Astrocyte (in vitro differentiated cells and primary cell): ENCODE results near the gene HPN. TPM values are rescaled to one million over a fixed set of nuclear protein-coding genes. Genes with fewer than 3 reads are reported as not detected.
"Not testable (repeated sequence)": the region's sequence is repeated elsewhere in the genome, so short reads cannot be mapped to it uniquely, and the experiment has no call there.

Source experiments
- DNase-seq: peaks from one replicate; pipeline ENCODE4 v3.0.0-alpha.2; 2010; ENCODE audit warnings: low read depth
- FAIRE-seq: peaks from 2 replicates; lab custom pipeline; 2011; peaks lifted over from hg19 to GRCh38; lab: Jason Lieb, UNC
- H2AFZ ChIP-seq: 2 replicates; pipeline ENCODE4 v1.6.0; 2012; ENCODE audit warnings: low read depth, low read length, inconsistent platforms
- H3K27ac ChIP-seq: 2 replicates; pipeline ENCODE4 v1.5.1; 2011; ENCODE audit warnings: low read depth, low read length, inconsistent platforms
- H3K27me3 ChIP-seq: 2 replicates; pipeline ENCODE4 v1.6.0; 2011; ENCODE audit warnings: low read length, inconsistent platforms; ENCODE audit not compliant: insufficient read depth
- H3K36me3 ChIP-seq: 2 replicates; pipeline ENCODE4 v1.5.1; 2011; ENCODE audit warnings: low read length, inconsistent platforms; ENCODE audit not compliant: insufficient read depth
- H3K4me1 ChIP-seq: 2 replicates; pipeline ENCODE4 v1.5.1; 2011; ENCODE audit warnings: low read length, inconsistent platforms; ENCODE audit not compliant: insufficient read depth
- H3K4me2 ChIP-seq: 2 replicates; pipeline ENCODE4 v1.6.0; 2012; ENCODE audit warnings: low read length, inconsistent platforms
- H3K4me3 ChIP-seq: 2 replicates; pipeline ENCODE4 v1.5.1; 2011; ENCODE audit warnings: low read depth, mild to moderate bottlenecking, low read length, inconsistent platforms; ENCODE audit not compliant: insufficient read depth
- H3K79me2 ChIP-seq: 2 replicates; pipeline ENCODE4 v1.6.0; 2012; ENCODE audit warnings: mild to moderate bottlenecking, low read length, inconsistent platforms; ENCODE audit not compliant: insufficient read depth
- H3K9ac ChIP-seq: 2 replicates; pipeline ENCODE4 v1.6.0; 2012; ENCODE audit warnings: mild to moderate bottlenecking, low read length, inconsistent platforms
- H3K9me3 ChIP-seq: 2 replicates; pipeline ENCODE4 v1.5.1; 2012; ENCODE audit warnings: low read depth, mild to moderate bottlenecking, low read length, inconsistent platforms; ENCODE audit not compliant: insufficient read depth
- H4K20me1 ChIP-seq: 2 replicates; pipeline ENCODE4 v1.6.0; 2012; ENCODE audit warnings: low read length, inconsistent platforms; ENCODE audit not compliant: insufficient read depth
- H3K27ac Mint-ChIP-seq: one replicate; pipeline ENCODE4 v1.8.0; 2021; ENCODE audit warnings: mild to moderate bottlenecking, mixed read lengths; ENCODE audit not compliant: unreplicated experiment
- H3K27me3 Mint-ChIP-seq: one replicate; pipeline ENCODE4 v1.8.0; 2021; ENCODE audit warnings: low read depth, mixed read lengths; ENCODE audit not compliant: unreplicated experiment
- H3K36me3 Mint-ChIP-seq: one replicate; pipeline ENCODE4 v1.8.0; 2021; ENCODE audit warnings: low read depth, mixed read lengths; ENCODE audit not compliant: unreplicated experiment
- H3K4me1 Mint-ChIP-seq: one replicate; pipeline ENCODE4 v1.8.0; 2021; ENCODE audit warnings: low read depth, mixed read lengths; ENCODE audit not compliant: unreplicated experiment
- H3K4me3 Mint-ChIP-seq: one replicate; pipeline ENCODE4 v1.8.0; 2021; ENCODE audit warnings: mild to moderate bottlenecking, moderate library complexity, mixed read lengths; ENCODE audit not compliant: unreplicated experiment
- H3K9me3 Mint-ChIP-seq: one replicate; pipeline ENCODE4 v1.8.0; 2021; ENCODE audit warnings: mild to moderate bottlenecking, mixed read lengths; ENCODE audit not compliant: unreplicated experiment
- EZH2 ChIP-seq: IDR thresholded peaks from 2 replicates; pipeline ENCODE4 v1.6.1; 2012; ENCODE audit warnings: mild to moderate bottlenecking, low read length, inconsistent platforms; ENCODE audit not compliant: insufficient read depth
- total RNA-seq: library from RNA; stranded (reverse); gene quantifications from 2 replicates; pipeline ENCODE4 v1.2.1, GENCODE V29; 2021
- TF ChIP-seq, protein P1 (sequence below): IDR thresholded peaks from 2 replicates; pipeline ENCODE4 v1.5.1; 2011; ENCODE audit warnings: low read depth, mild to moderate bottlenecking, inconsistent platforms, low read length, moderate library complexity; ENCODE audit not compliant: insufficient read depth

The HPN gene
- total RNA-seq, 1 donor from 2014 or later, result 0.73 TPM

DNA sequence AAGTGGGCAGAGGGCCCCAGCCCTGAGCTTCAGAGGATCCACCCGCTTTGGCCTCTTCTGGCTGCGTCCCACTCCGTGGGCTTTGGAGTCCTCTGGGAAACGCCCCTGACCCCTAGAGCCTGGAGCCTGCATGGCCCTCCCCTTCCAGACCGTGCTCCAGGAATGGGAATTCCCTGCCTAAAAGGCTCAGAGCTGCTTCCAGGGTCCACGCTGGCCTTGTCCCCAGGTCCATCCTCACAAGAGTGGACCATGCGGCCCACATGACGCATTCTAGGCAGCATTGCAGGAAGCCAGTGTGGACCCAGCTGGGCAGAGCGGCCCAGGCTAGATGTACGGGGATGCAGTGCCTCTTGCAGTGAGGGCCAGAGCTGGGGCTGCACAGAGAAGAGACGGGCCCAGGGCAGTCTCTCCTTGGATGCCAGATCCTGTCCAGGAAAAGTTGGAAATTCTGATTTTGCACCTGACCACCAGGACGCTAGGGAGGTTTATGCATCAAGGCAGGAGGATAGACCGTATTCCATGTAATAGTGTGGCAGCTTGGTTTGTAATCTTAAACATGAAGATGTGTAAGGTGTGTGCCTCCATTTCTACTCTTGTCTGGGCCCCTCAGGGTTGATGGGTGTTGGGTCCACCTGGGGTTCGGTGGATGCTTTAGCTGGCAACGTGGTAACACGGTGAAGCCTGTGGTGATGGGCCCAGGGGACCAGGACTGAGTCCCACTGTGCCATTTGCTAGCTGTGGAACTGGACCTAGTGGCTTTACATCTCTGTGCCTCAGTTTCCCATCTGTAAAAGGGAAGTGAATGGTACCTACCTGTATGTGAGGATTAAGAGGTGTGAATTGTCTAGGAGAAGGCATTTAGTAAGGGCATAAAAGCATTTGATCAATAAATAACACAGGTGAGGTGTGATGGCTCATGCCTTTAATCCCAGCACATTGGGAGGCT is 59.3 kb downstream of the HPN start:
- Mint-ChIP-seq H3K27ac (no peak overlapping the region), H3K4me1 (no peaks in the 10 kb centered on the region), H3K4me3 (no peak overlapping the region), H3K36me3 (no peaks in the 10 kb centered on the region), H3K9me3 (peaks cover 2% of the 10 kb centered on the region), H3K27me3 (peaks cover 14% of the 10 kb centered on the region)
- DNase-seq, result no peak
- no peaks in the 10 kb centered on the region for H3K27me3 ChIP-seq
- no peak overlapping the region for H2AFZ ChIP-seq
- peaks cover 5% of the 10 kb centered on the region for H3K9me3 ChIP-seq
- no peak overlapping the region for H3K9ac ChIP-seq
- H3K4me1 ChIP-seq, result no peaks in the 10 kb centered on the region
- no peaks in the 10 kb centered on the region for H3K36me3 ChIP-seq
- H3K4me2 ChIP-seq, result no peak overlapping the region
- TF ChIP-seq, protein P1, sequence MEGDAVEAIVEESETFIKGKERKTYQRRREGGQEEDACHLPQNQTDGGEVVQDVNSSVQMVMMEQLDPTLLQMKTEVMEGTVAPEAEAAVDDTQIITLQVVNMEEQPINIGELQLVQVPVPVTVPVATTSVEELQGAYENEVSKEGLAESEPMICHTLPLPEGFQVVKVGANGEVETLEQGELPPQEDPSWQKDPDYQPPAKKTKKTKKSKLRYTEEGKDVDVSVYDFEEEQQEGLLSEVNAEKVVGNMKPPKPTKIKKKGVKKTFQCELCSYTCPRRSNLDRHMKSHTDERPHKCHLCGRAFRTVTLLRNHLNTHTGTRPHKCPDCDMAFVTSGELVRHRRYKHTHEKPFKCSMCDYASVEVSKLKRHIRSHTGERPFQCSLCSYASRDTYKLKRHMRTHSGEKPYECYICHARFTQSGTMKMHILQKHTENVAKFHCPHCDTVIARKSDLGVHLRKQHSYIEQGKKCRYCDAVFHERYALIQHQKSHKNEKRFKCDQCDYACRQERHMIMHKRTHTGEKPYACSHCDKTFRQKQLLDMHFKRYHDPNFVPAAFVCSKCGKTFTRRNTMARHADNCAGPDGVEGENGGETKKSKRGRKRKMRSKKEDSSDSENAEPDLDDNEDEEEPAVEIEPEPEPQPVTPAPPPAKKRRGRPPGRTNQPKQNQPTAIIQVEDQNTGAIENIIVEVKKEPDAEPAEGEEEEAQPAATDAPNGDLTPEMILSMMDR, result no peak
- TF ChIP-seq EZH2, result no peak
- no peaks in the 10 kb centered on the region for H4K20me1 ChIP-seq
- no peak overlapping the region for H3K4me3 ChIP-seq
- H3K79me2 ChIP-seq, result no peaks in the 10 kb centered on the region
- H3K27ac ChIP-seq, result no peak overlapping the region
- FAIRE-seq, result no peak

DNA sequence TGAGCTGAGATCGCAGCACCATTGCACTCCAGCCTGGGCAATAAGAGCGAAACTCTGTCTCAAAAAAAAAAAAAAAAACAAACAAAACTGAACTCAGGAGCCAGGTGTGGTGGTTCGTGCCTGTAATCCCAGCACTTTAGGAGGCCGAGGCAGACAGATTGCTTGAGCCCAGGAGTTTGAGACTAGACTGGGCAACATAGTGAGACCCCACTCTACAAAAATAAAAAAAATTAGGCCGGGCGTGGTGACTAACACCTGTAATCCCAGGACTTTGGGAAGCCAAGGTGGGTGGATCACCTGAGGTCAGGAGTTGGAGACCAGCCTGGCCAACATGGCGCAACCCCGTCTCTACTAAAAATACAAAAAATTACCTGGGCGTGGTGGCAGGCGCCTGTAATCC is 60.4 kb downstream of the HPN start:
- H3K27ac ChIP-seq, H3K4me3 ChIP-seq, H3K27ac Mint-ChIP-seq, H3K36me3 Mint-ChIP-seq, H3K4me1 Mint-ChIP-seq, H3K9ac ChIP-seq, H3K27me3 Mint-ChIP-seq, FAIRE-seq, H3K36me3 ChIP-seq, H3K4me1 ChIP-seq, H4K20me1 ChIP-seq, H3K4me3 Mint-ChIP-seq, H3K27me3 ChIP-seq, DNase-seq, H3K9me3 Mint-ChIP-seq, H3K9me3 ChIP-seq, H3K4me2 ChIP-seq, H2AFZ ChIP-seq, H3K79me2 ChIP-seq: not testable (repeated sequence)

DNA sequence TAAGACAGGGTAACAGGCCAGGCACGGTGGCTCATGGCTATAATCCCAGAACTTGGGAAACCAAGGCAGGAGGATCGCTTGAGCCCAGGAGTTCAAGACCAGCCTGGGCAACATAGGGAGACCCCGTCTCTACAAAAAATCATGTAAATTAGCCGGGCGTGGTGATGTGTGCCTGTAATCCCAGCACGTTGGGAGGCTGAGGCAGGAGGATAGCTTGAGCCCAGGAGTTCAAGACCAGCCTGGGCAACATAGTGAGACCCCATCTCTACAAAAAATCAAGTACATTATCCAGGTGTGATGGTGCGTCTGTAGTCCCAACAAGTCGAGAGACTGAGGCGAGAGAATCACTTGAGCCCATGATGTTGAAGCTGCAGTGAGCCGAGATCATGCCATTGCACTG is 62.1 kb downstream of the HPN start:
- FAIRE-seq, H3K36me3 Mint-ChIP-seq, H3K4me1 Mint-ChIP-seq: not testable (repeated sequence)

More for the DNA sequence above, 62.1 kb downstream of the HPN start:
- H3K4me1 ChIP-seq, H3K9me3 ChIP-seq, H4K20me1 ChIP-seq, H2AFZ ChIP-seq, H3K9ac ChIP-seq, H3K27me3 Mint-ChIP-seq, H3K4me3 Mint-ChIP-seq, H3K27ac ChIP-seq, H3K4me3 ChIP-seq, H3K27ac Mint-ChIP-seq, H3K36me3 ChIP-seq, H3K4me2 ChIP-seq, DNase-seq, H3K9me3 Mint-ChIP-seq, H3K27me3 ChIP-seq, H3K79me2 ChIP-seq: not testable (repeated sequence)
